HepG2 (cell line): ENCODE results near the gene CADM3.

ENCODE experiments used
- ARHGAP35 ChIP-seq: sonication (generic); formaldehyde crosslinking; IDR thresholded peaks from 2 replicates; pipeline ENCODE4 v1.9.0; 2022; ENCODE audit warnings: mild to moderate bottlenecking, inconsistent platforms, moderate library complexity, missing genetic modification reagents, borderline replicate concordance
- EP300 ChIP-seq, 3 experiments: sonication (generic) in 1 of 3; formaldehyde crosslinking in 1 of 3; IDR thresholded peaks; 2 replicates each; pipeline versions ENCODE4 v1.5.1 to v1.6.1; 2011 to 2020; ENCODE audit warnings: low read depth in 2 of 3, low read length in 2 of 3, borderline replicate concordance in 1 of 3, improper control_type of control experiment in 1 of 3, mild to moderate bottlenecking in 1 of 3, missing genetic modification reagents in 1 of 3, moderate library complexity in 1 of 3
- JUND ChIP-seq: sonication (generic); formaldehyde crosslinking; IDR thresholded peaks from 2 replicates; pipeline ENCODE4 v1.8.0; 2022; ENCODE audit warnings: mild to moderate bottlenecking, missing genetic modification reagents
- NBN ChIP-seq: fragments of 450-650 bp; conservative IDR thresholded peaks from 2 replicates; pipeline ENCODE4 v1.6.1; 2017
- ZNF766 ChIP-seq: sonication (generic); formaldehyde crosslinking; IDR thresholded peaks from 2 replicates; pipeline ENCODE4 v1.5.0; 2020; ENCODE audit warnings: missing genetic modification reagents, borderline replicate concordance
- TF ChIP-seq, protein P1 (sequence below): sonication (generic); formaldehyde crosslinking; IDR thresholded peaks from 2 replicates; pipeline ENCODE4 v1.5.1; 2020; ENCODE audit warnings: mild to moderate bottlenecking, missing genetic modification reagents

DNA sequence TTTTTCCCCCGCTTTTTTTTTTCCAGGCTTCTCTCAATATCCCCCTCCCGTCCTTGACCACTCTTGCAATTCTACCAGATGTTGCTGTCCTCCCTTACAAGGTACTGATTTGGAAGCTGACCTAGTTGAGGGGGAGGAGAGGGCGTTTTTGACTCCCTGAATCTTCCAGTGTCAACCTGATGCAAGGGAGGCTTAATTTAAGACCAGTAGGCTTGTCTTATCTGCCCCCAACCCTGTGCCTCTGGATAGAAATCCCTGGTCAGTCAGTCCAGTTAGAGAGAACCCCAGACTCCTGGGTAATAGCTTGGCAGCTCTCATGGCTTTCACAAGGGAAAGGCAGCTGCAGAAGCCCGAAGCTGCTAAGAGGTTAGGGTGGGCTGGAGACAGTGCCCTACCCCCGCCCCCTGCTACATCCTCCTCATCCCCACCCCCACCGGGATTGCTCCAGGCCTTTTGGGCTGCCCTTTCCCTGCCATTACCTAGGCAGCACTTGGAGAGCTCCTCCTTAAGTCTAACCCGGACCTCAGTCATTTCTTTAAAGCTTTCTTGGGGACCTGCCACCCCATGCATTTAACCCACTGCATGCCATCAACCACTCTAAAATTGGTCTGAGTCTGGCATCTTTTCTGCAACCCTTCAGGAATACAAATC lies 36.9 kb downstream of the CADM3 start:
- no peak for TF ChIP-seq ZNF766
- no peak for TF ChIP-seq JUND
- no peak for TF ChIP-seq EP300 (IDR thresholded peaks at IDR 0.05; ENCODE audit: low read depth in 2 of 2, low read length in 2 of 2)
- TF ChIP-seq EP300 (CRISPR knock-in tag; IDR thresholded peaks at IDR 0.05; ENCODE audit: borderline replicate concordance): no peak
- TF ChIP-seq ARHGAP35 (CRISPR knock-in tag): no peak
- TF ChIP-seq, protein P1, sequence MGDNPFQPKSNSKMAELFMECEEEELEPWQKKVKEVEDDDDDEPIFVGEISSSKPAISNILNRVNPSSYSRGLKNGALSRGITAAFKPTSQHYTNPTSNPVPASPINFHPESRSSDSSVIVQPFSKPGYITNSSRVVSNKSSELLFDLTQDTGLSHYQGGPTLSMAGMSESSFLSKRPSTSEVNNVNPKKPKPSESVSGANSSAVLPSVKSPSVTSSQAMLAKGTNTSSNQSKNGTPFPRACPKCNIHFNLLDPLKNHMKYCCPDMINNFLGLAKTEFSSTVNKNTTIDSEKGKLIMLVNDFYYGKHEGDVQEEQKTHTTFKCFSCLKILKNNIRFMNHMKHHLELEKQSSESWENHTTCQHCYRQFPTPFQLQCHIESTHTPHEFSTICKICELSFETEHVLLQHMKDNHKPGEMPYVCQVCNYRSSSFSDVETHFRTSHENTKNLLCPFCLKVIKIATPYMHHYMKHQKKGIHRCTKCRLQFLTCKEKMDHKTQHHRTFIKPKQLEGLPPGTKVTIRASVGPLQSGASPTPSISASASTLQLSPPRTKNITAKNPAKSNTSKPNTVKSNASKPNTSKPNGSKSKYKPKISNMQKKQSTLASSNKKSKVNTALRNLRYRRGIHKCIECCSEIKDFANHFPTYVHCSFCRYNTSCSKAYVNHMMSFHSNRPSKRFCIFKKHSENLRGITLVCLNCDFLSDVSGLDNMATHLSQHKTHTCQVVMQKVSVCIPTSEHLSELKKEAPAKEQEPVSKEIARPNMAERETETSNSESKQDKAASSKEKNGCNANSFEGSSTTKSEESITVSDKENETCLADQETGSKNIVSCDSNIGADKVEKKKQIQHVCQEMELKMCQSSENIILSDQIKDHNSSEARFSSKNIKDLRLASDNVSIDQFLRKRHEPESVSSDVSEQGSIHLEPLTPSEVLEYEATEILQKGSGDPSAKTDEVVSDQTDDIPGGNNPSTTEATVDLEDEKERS: no peak
- no peak for TF ChIP-seq NBN
